ENCODE data around the gene TNFSF8.

GRCh38 chr9:114894206-114894605 is 36.2 kb downstream of the TNFSF8 start:
- TF ChIP-seq CTCF (IDR thresholded peaks at IDR 0.05), result no peak
- no peak for TF ChIP-seq ZFX (IDR thresholded peaks at IDR 0.05; ENCODE audit: borderline replicate concordance)

All from 22Rv1 (cell line).